Adipocyte (in vitro differentiated cells): ENCODE measurements around the gene FBXW7.

ENCODE experiments used
- DNase-seq: peaks from one replicate; pipeline ENCODE4 v3.0.0-alpha.2; 2015; ENCODE audit warnings: low read depth
- H3K27me3 ChIP-seq: replicated peaks from 2 replicates; pipeline ENCODE4 v1.7.0; 2013; ENCODE audit warnings: mild to moderate bottlenecking, low read length, moderate library complexity; ENCODE audit not compliant: control insufficient read depth, insufficient read depth
- H3K36me3 ChIP-seq: 2 replicates; pipeline ENCODE4 v1.7.0; 2013; ENCODE audit warnings: low read length, mild to moderate bottlenecking, moderate library complexity; ENCODE audit not compliant: control insufficient read depth, insufficient read depth, severe bottlenecking
- H3K4me1 ChIP-seq: 2 replicates; pipeline ENCODE4 v1.7.0; 2013; ENCODE audit warnings: mild to moderate bottlenecking, low read length, moderate library complexity; ENCODE audit not compliant: control insufficient read depth, insufficient read depth
- H3K4me3 ChIP-seq: 2 replicates; pipeline ENCODE4 v1.7.0; 2013; ENCODE audit warnings: mild to moderate bottlenecking, low read length, moderate library complexity
- H3K9ac ChIP-seq: 2 replicates; pipeline ENCODE4 v1.7.0; 2013; ENCODE audit warnings: mild to moderate bottlenecking, low read length, moderate library complexity
- H3K9me3 ChIP-seq: 2 replicates; pipeline ENCODE4 v1.7.0; 2013; ENCODE audit warnings: mild to moderate bottlenecking, low read length, moderate library complexity; ENCODE audit not compliant: control insufficient read depth

FBXW7 gene

GRCh38 chr4:152281211-152281610 is 254.7 kb downstream of the FBXW7 start:
- Histone ChIP-seq H3K4me3 (no peak overlapping the region), H3K27me3 (no peaks in the 10 kb centered on the region), H3K9ac (no peak overlapping the region), H3K9me3 (no peaks in the 10 kb centered on the region), H3K4me1 (no peaks in the 10 kb centered on the region), H3K36me3 (no peaks in the 10 kb centered on the region)
- DNase-seq = no peak

GRCh38 chr4:152279234-152279566 is 256.7 kb downstream of the FBXW7 start:
- H3K36me3 ChIP-seq = no peaks in the 10 kb centered on the region
- no peaks in the 10 kb centered on the region for H3K9me3 ChIP-seq
- H3K4me3 ChIP-seq = no peak overlapping the region
- DNase-seq = no peak
- H3K9ac ChIP-seq = no peak overlapping the region
- H3K4me1 ChIP-seq = no peaks in the 10 kb centered on the region
- no peaks in the 10 kb centered on the region for H3K27me3 ChIP-seq

- Histone ChIP-seq H3K4me3 (no peak overlapping the region), H3K9ac (no peak overlapping the region), H3K36me3 (no peaks in the 10 kb centered on the region), H3K9me3 (no peaks in the 10 kb centered on the region), H3K4me1 (no peaks in the 10 kb centered on the region), H3K27me3 (no peaks in the 10 kb centered on the region)
- DNase-seq = peak; percentile 4
These were observed 257.2 kb downstream of the FBXW7 start for GRCh38 chr4:152278505-152279233.

GRCh38 chr4:152278172-152278504 is 257.8 kb downstream of the FBXW7 start:
- no peak for DNase-seq
- H3K4me1 ChIP-seq = no peaks in the 10 kb centered on the region
- H3K36me3 ChIP-seq = no peaks in the 10 kb centered on the region
- no peaks in the 10 kb centered on the region for H3K9me3 ChIP-seq
- no peak overlapping the region for H3K4me3 ChIP-seq
- no peak overlapping the region for H3K9ac ChIP-seq
- H3K27me3 ChIP-seq = no peaks in the 10 kb centered on the region

GRCh38 chr4:152277333-152277732 is 258.6 kb downstream of the FBXW7 start:
- no peaks in the 10 kb centered on the region for H3K27me3 ChIP-seq

DNA sequence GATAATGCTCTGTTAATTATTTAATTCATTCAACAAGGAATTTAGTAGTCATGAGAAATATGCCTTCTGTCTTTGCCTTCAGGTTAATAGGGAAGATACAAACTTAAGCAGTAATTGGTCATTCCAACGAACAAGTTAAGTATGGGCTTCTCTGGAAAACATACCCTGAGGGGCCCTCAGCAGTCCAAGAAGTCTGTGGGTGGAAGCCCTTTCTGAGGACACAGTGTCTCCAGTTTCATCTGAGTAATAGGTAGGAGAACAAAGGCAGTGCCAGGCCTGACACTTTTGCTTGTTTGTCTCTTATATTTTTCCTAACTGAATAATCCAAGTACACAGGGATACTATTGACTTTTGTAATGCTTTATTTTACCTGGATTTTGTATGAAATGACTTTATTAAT is 262.5 kb downstream of the FBXW7 start:
- Histone ChIP-seq H3K9me3 (no peaks in the 10 kb centered on the region), H3K4me1 (no peaks in the 10 kb centered on the region), H3K27me3 (no peaks in the 10 kb centered on the region), H3K4me3 (no peak overlapping the region), H3K36me3 (no peaks in the 10 kb centered on the region), H3K9ac (no peak overlapping the region)
- peak; percentile 66 for DNase-seq

More at GRCh38 chr4:152277333-152277732, 258.6 kb downstream of the FBXW7 start:
- H3K36me3 ChIP-seq = no peaks in the 10 kb centered on the region
- no peak for DNase-seq
- H3K9ac ChIP-seq = no peak overlapping the region
- H3K4me1 ChIP-seq = no peaks in the 10 kb centered on the region
- no peak overlapping the region for H3K4me3 ChIP-seq
- H3K9me3 ChIP-seq = no peaks in the 10 kb centered on the region
